ENCODE measurements around the gene LEMD3.

The LEMD3 gene

DNA sequence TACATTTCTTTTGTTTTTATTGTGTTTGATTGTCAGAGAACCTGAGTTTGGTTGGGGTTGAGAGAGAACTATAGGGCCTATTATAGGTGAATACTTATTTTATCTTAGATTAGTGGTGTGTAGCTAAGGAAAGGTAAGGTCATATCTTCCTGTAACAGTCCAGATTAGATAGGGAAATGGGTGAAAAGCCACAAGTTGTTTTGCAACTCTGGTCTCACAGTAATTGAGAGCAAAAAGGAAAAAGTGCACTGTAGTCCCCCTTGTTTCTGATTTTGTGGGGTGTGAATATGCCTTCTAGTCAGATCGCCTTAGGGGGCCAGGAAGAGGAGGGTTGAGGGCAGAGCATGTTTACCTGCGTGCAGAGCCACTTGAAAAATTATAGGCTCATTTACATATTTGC is 118.0 kb downstream of the LEMD3 start:
- no peak overlapping the region for H3K4me3 ChIP-seq (ENCODE audit: low read depth, low read length)
- no peak for DNase-seq (ENCODE audit: low read depth)
- TF ChIP-seq, protein P1, sequence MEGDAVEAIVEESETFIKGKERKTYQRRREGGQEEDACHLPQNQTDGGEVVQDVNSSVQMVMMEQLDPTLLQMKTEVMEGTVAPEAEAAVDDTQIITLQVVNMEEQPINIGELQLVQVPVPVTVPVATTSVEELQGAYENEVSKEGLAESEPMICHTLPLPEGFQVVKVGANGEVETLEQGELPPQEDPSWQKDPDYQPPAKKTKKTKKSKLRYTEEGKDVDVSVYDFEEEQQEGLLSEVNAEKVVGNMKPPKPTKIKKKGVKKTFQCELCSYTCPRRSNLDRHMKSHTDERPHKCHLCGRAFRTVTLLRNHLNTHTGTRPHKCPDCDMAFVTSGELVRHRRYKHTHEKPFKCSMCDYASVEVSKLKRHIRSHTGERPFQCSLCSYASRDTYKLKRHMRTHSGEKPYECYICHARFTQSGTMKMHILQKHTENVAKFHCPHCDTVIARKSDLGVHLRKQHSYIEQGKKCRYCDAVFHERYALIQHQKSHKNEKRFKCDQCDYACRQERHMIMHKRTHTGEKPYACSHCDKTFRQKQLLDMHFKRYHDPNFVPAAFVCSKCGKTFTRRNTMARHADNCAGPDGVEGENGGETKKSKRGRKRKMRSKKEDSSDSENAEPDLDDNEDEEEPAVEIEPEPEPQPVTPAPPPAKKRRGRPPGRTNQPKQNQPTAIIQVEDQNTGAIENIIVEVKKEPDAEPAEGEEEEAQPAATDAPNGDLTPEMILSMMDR (conservative IDR thresholded peaks at IDR 0.05; ENCODE audit: low read depth, low read length): no peak

DNA sequence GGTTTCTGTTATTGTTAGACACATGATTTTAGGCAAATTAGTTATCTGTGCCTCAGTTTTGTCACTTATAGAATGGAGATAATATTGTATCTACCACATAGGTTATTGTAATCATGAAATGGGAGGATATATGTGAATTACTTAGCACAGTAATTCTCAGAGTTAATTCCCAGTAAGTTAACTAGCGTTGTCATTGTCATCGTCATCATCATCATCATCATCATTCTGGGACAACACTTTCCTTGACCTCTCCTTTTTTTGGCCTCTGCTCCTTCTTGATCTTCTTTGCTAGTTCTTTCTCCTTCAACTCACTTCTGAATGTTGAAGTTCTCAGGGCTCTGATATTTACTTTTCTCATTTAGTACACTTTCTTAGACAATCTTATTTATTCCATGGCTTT is 122.9 kb downstream of the LEMD3 start:
- TF ChIP-seq, protein P1 (conservative IDR thresholded peaks at IDR 0.05; ENCODE audit: low read depth, low read length): no peak
- no peak overlapping the region for H3K4me3 ChIP-seq (ENCODE audit: low read depth, low read length)

DNA sequence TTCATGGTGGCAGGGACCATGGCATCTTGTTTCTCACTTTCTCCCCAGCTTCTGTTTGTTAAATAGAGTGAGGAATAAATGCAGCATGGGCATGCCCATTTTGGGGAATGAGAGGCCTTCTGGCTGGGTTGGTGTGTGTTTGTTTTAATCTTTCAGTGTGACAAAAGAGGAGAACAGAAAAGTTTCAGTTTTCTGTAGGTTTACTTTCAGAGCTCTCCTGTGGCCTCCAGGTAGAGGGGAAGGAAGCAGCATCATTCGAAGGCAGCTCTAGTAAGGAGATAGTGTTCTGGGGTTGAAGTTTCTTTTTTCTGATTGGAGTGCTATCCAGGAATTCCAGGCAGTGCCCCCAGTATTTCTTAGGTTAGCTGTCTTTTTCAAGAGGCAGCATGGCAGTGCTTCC is 124.4 kb downstream of the LEMD3 start:
- TF ChIP-seq, protein P1 (conservative IDR thresholded peaks at IDR 0.05; ENCODE audit: low read depth, low read length): no peak
- no peak for DNase-seq (ENCODE audit: low read depth)
- H3K4me3 ChIP-seq (ENCODE audit: low read depth, low read length): no peak overlapping the region

More for the DNA sequence above, 122.9 kb downstream of the LEMD3 start:
- DNase-seq (ENCODE audit: low read depth): no peak

DNA sequence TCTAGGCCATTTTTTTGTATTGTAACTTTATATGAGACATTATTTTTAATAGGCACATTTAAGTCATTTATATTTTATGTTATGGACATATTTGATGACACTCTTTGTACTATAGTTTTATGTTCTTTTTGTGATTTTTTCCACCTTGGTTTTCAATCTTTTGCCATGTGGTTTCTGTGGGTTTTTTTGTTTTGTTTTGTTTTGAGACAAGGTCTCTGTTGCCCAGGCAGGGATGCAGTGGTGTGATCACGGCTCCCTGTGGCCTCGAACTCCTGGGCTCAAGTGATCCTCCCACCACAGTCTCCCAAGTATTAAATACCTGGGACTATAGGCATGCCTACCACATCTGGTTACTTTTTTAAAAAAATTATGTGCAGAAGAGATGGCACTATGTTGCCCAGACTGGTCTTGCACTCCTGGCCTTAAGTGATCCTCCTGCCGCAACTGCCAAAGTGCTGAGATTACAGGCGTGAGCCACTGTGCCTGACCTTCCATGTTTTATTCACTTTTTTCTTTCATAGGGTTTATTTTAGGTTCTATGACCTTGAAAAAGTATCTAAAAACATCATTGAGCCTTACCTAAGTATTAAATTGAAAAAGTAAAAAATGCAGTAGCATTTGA is 125.4 kb downstream of the LEMD3 start:
- peak; percentile 18 for DNase-seq (ENCODE audit: low read depth)
- no peak overlapping the region for H3K4me3 ChIP-seq (ENCODE audit: low read depth, low read length)
- TF ChIP-seq, protein P1 (conservative IDR thresholded peaks at IDR 0.05; ENCODE audit: low read depth, low read length): no peak

DNA sequence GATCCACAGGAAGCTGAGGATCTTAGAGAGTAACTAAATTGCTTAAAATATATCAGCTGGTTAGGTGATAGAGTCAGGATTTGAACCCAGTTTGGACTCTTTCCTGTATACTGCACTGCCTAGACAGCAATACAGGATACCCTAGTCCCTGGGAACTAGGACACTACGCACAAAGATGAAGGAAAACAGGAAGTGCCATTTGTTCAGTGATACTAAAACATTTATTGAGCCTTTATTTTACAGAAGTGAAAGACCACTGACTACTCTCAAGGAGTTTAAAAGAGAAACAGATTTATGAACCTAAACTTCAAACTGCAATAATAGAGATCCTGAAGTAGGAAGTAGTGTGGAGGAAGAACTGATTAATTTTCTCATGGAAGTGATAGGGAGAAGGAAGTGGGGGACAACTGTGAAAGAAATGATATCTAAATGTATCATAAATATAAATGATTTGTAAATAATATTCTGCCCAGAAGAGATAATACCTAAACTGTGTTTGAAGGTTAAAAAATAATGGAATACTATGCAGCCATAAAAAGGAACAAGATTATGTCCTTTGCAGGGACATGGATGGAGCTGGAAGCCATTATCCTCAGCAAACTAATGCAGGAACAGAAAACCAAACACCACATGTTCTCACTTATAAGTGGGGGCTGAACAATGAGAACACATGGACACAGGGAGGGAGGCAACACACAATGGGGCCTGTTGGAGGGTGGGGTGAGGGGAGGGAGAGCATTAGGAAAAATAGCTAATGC is 127.3 kb downstream of the LEMD3 start:
- DNase-seq (ENCODE audit: low read depth): no peak
- H3K4me3 ChIP-seq (ENCODE audit: low read depth, low read length): no peak overlapping the region
- TF ChIP-seq, protein P1 (conservative IDR thresholded peaks at IDR 0.05; ENCODE audit: low read depth, low read length): no peak
